Measurements from ENCODE around the gene ST7. TPM values are rescaled to one million over a fixed set of nuclear protein-coding genes. Genes with fewer than 3 reads are reported as not detected.

The ST7 gene
- total RNA-seq, 2 donors from 2014 or later: 12.6 to 13.7 TPM

GRCh38 chr7:117248829-117249228 lies 295.5 kb downstream of the ST7 start:
- no peak for DNase-seq
- no peak for ATAC-seq
- intact Hi-C loops (cut with DNase I, micrococcal nuclease): no loop called here

- ATAC-seq (no peak), DNase-seq (no peak)
- intact Hi-C loops (cut with DNase I, micrococcal nuclease): no loop called here
Observed at GRCh38 chr7:117249696-117250095, 296.4 kb downstream of the ST7 start.

- intact Hi-C loops (cut with DNase I, micrococcal nuclease): no loop called here
- no peak for DNase-seq
- ATAC-seq: no peak
Observed at GRCh38 chr7:117250245-117250644, 296.9 kb downstream of the ST7 start.

- no peak for DNase-seq
- intact Hi-C loops (cut with DNase I, micrococcal nuclease): no loop called here
- ATAC-seq: no peak
Observed at GRCh38 chr7:117250801-117251200, 297.5 kb downstream of the ST7 start.

- no peak for DNase-seq
- no peak for ATAC-seq
- intact Hi-C loops (cut with DNase I, micrococcal nuclease): no loop called here
Observed at GRCh38 chr7:117251687-117252086, 298.4 kb downstream of the ST7 start.

GRCh38 chr7:117259615-117260014 lies 306.3 kb downstream of the ST7 start:
- no peak for ATAC-seq

GRCh38 chr7:117262546-117262945 lies 309.2 kb downstream of the ST7 start:
- no peak for DNase-seq
- intact Hi-C loops (cut with DNase I, micrococcal nuclease): no loop called here
- ATAC-seq: no peak

More at GRCh38 chr7:117259615-117260014, 306.3 kb downstream of the ST7 start:
- intact Hi-C loops (cut with DNase I, micrococcal nuclease): no loop called here
- DNase-seq: no peak

GRCh38 chr7:117264716-117265115 lies 311.4 kb downstream of the ST7 start:
- ATAC-seq: no peak
- DNase-seq: no peak
- intact Hi-C loops (cut with DNase I, micrococcal nuclease): no loop called here

GRCh38 chr7:117269417-117269816 lies 316.1 kb downstream of the ST7 start:
- DNase-seq (no peak), ATAC-seq (no peak)
- intact Hi-C loops (cut with DNase I, micrococcal nuclease): no loop called here

GRCh38 chr7:117269886-117270285 lies 316.6 kb downstream of the ST7 start:
- ATAC-seq (no peak), DNase-seq (no peak)
- intact Hi-C loops (cut with DNase I, micrococcal nuclease): no loop called here

GRCh38 chr7:117270371-117270770 lies 317.1 kb downstream of the ST7 start:
- intact Hi-C loops (cut with DNase I, micrococcal nuclease): no loop called here
- no peak for ATAC-seq
- no peak for DNase-seq

GRCh38 chr7:117271566-117271965 lies 318.3 kb downstream of the ST7 start:
- ATAC-seq (no peak), DNase-seq (no peak)
- intact Hi-C loops (cut with DNase I, micrococcal nuclease): no loop called here

- DNase-seq (no peak), ATAC-seq (no peak)
- intact Hi-C loops (cut with DNase I, micrococcal nuclease): no loop called here
Observed at GRCh38 chr7:117272017-117272759, 318.9 kb downstream of the ST7 start.

GRCh38 chr7:117273325-117273724 lies 320.0 kb downstream of the ST7 start:
- intact Hi-C loops (cut with DNase I, micrococcal nuclease): no loop called here
- ATAC-seq: no peak
- no peak for DNase-seq

GRCh38 chr7:117273814-117274225 lies 320.5 kb downstream of the ST7 start:
- DNase-seq (no peak), ATAC-seq (no peak)
- intact Hi-C loops (cut with DNase I, micrococcal nuclease): no loop called here

- intact Hi-C loops (cut with DNase I, micrococcal nuclease): no loop called here
- DNase-seq: no peak
- no peak for ATAC-seq
Observed at GRCh38 chr7:117274951-117275350, 321.6 kb downstream of the ST7 start.

- DNase-seq: no peak
- ATAC-seq: no peak
- intact Hi-C loops (cut with DNase I, micrococcal nuclease): no loop called here
Observed at GRCh38 chr7:117277576-117277975, 324.3 kb downstream of the ST7 start.

- ATAC-seq (no peak), DNase-seq (no peak)
- intact Hi-C loops (cut with DNase I, micrococcal nuclease): no loop called here
Observed at GRCh38 chr7:117278040-117278439, 324.7 kb downstream of the ST7 start.

- ATAC-seq: no peak
- no peak for DNase-seq
- intact Hi-C loops (cut with DNase I, micrococcal nuclease): no loop called here
Observed at GRCh38 chr7:117279203-117279602, 325.9 kb downstream of the ST7 start.

Measured in left colon (tissue), 2 donors.